GM12878 (cell line): ENCODE data around the gene ABCC1. TPM values are rescaled to one million over a fixed set of nuclear protein-coding genes. Genes with fewer than 3 reads are reported as not detected.

Experiments
- ATAC-seq: fragments of 200-7000 bp; cut with Tn5 transposase; 3 replicates; pipeline ENCODE4 v1.9.1; 2020; ENCODE audit warnings: mild to moderate bottlenecking, moderate library complexity
- BruUV-seq: library from RNA; stranded (reverse); fragments of 400-500 nt; replicated peaks from 2 replicates; lab custom pipeline; 2021; lab: Mats Ljungman, UMichigan
- CTCF ChIA-PET: fragments of 300-600 bp; sonication (Branson Sonifier 250); formaldehyde crosslinking; extraction: SDS; loops from one replicate; lab custom pipeline; 2021; ENCODE audit warnings: inconsistent platforms; lab: Yijun Ruan, JAX
- POLR2A ChIA-PET: fragments of 350-600 bp; formaldehyde crosslinking; extraction: SDS; loops from one replicate; lab custom pipeline; 2021; ENCODE audit warnings: inconsistent platforms; lab: Charles Lee
- RAD21 ChIA-PET: fragments of 300-600 bp; sonication (Branson Sonifier 250); formaldehyde crosslinking; loops from one replicate; lab custom pipeline; 2023; ENCODE audit warnings: antibody characterized with exemption; ENCODE audit not compliant: unreplicated experiment; lab: Charles Lee
- SMC1A ChIA-PET: fragments of 300-600 bp; sonication (Branson Sonifier 250); formaldehyde crosslinking; loops from one replicate; lab custom pipeline; 2023; ENCODE audit not compliant: unreplicated experiment, uncharacterized antibody; lab: Charles Lee
- DNase-seq: peaks from one replicate; pipeline ENCODE4 v3.0.0-alpha.2; 2011; ENCODE audit warnings: low read depth, low spot score
- FAIRE-seq: peaks from 3 replicates; lab custom pipeline; 2011; peaks lifted over from hg19 to GRCh38; lab: Jason Lieb, UNC
- H2AFZ ChIP-seq: 2 replicates; pipeline ENCODE4 v1.6.0; 2011; ENCODE audit warnings: low read depth, low read length, control low read depth; ENCODE audit not compliant: control insufficient read depth
- H3K27ac ChIP-seq: 2 replicates; pipeline ENCODE4 v1.5.1; 2011; ENCODE audit warnings: control low read depth; ENCODE audit not compliant: control insufficient read depth, insufficient read depth
- H3K27me3 ChIP-seq, 2 experiments: replicated peaks in 1 of 2; 2 replicates each; pipeline versions ENCODE4 v1.6.0 to v1.6.1; 2011; ENCODE audit warnings: low read length in 1 of 2; ENCODE audit not compliant: control insufficient read depth in 2 of 2, insufficient read depth in 2 of 2
- H3K36me3 ChIP-seq, 2 experiments: 2 replicates each; pipeline ENCODE4 v1.5.1; 2011; ENCODE audit warnings: low read length in 1 of 2; ENCODE audit not compliant: control insufficient read depth in 2 of 2, insufficient read depth in 2 of 2
- H3K4me1 ChIP-seq: 2 replicates; pipeline ENCODE4 v1.6.1; 2011; ENCODE audit warnings: mild to moderate bottlenecking, low read length, moderate library complexity, mixed read lengths; ENCODE audit not compliant: control insufficient read depth, insufficient read depth
- H3K4me2 ChIP-seq: 2 replicates; pipeline ENCODE4 v1.6.0; 2011; ENCODE audit warnings: control low read depth; ENCODE audit not compliant: control insufficient read depth, insufficient read depth
- H3K4me3 ChIP-seq: fragments of 200-600 bp; sonication (generic); 2 replicates; pipeline ENCODE4 v1.5.1; 2016
- H3K79me2 ChIP-seq: 2 replicates; pipeline ENCODE4 v1.6.0; 2011; ENCODE audit warnings: low read length; ENCODE audit not compliant: control insufficient read depth, insufficient read depth
- H3K9ac ChIP-seq: 2 replicates; pipeline ENCODE4 v1.8.0; 2011; ENCODE audit warnings: low read length, control low read depth, mixed read lengths; ENCODE audit not compliant: control insufficient read depth, insufficient read depth
- H3K9me3 ChIP-seq: replicated peaks from 3 replicates; pipeline ENCODE4 v1.5.1; 2011; ENCODE audit warnings: mild to moderate bottlenecking, low read length; ENCODE audit not compliant: control insufficient read depth, insufficient read depth
- H4K20me1 ChIP-seq: 2 replicates; pipeline ENCODE4 v1.6.0; 2011; ENCODE audit not compliant: control insufficient read depth, insufficient read depth
- ATF2 ChIP-seq: IDR thresholded peaks from 2 replicates; pipeline ENCODE4 v1.6.1; 2012; ENCODE audit warnings: low read length, inconsistent platforms
- CEBPB ChIP-seq, 2 experiments: fragments of 150-350 bp in 1 of 2; IDR thresholded peaks; 2 replicates each; pipeline ENCODE4 v1.6.1; 2012 to 2014; ENCODE audit warnings: low read depth in 2 of 2, low read length in 2 of 2, borderline replicate concordance in 1 of 2, inconsistent platforms in 1 of 2
- GABPA ChIP-seq: IDR thresholded peaks from 2 replicates; pipeline ENCODE4 v1.6.1; 2014; ENCODE audit warnings: antibody characterized with exemption, low read depth, mild to moderate bottlenecking, inconsistent platforms
- HCFC1 ChIP-seq: fragments of 150-350 bp; IDR thresholded peaks from 2 replicates; pipeline ENCODE4 v1.6.1; 2014; ENCODE audit warnings: low read length
- IKZF2 ChIP-seq, 2 experiments: fragments of 450-650 bp; IDR thresholded peaks; 2 replicates each; pipeline ENCODE4 v1.6.1; 2017; ENCODE audit warnings: mild to moderate bottlenecking in 2 of 2, moderate library complexity in 2 of 2
- PAX5 ChIP-seq: IDR thresholded peaks from 2 replicates; pipeline ENCODE4 v1.6.1; 2011; ENCODE audit warnings: low read depth, low read length, borderline replicate concordance
- PAX8 ChIP-seq: fragments of 450-650 bp; IDR thresholded peaks from 2 replicates; pipeline ENCODE4 v1.6.1; 2017; ENCODE audit warnings: mild to moderate bottlenecking, moderate library complexity
- PRDM15 ChIP-seq: fragments of 450-650 bp; formaldehyde crosslinking; IDR thresholded peaks from 2 replicates; pipeline ENCODE4 v1.4.0; 2020; ENCODE audit warnings: mild to moderate bottlenecking, moderate library complexity
- SIN3A ChIP-seq: IDR thresholded peaks from 2 replicates; pipeline ENCODE4 v1.6.1; 2012; ENCODE audit warnings: low read depth, low read length, improper control_type of control experiment
- SMARCA5 ChIP-seq: fragments of 450-650 bp; IDR thresholded peaks from 2 replicates; pipeline ENCODE4 v1.6.1; 2017; ENCODE audit warnings: mild to moderate bottlenecking
- ZNF217 ChIP-seq: fragments of 450-650 bp; IDR thresholded peaks from 2 replicates; pipeline ENCODE4 v1.6.1; 2017; ENCODE audit warnings: antibody characterized with exemption, mild to moderate bottlenecking
- WGBS: methylation state at CpG from one replicate; pipeline ENCODE4 v1.1.6; 2016; ENCODE audit warnings: low lambda C conversion rate; ENCODE audit not compliant: insufficient replicate concordance, insufficient coverage; ENCODE audit errors: missing lambda C conversion rate; 5-methylcytosine and 5-hydroxymethylcytosine counted together
- in situ Hi-C: fragments of 300-500 bp; cut with MboI; formaldehyde crosslinking; loops from 9 replicates; pipeline ENCODE4 v1.14.3; 2018; ENCODE audit warnings: mixed read lengths
- intact Hi-C: fragments of 100-400 bp; cut with micrococcal nuclease; formaldehyde crosslinking; loops from one replicate; pipeline ENCODE4 v1.14.2; 2022; ENCODE audit not compliant: unreplicated experiment
- polyA plus RNA-seq, 11 experiments: library from polyadenylated mRNA; depleted of rRNA in 4 of 11; unstranded in 6 of 11; stranded (reverse) in 5 of 11; fragments of >200 nt; fragmentation: Nextera tagmentation in 4 of 11; fragmentation: Illumina TruSeq in 1 of 11; extraction: Ambion mirVana in 4 of 11; extraction: Trizol in 1 of 11; gene quantifications; 1 replicate in 1 of 11; 2 replicates in 10 of 11; pipeline versions ENCODE4 v1.2.1 to v1.2.3, GENCODE V29; 2011 to 2016; ENCODE audit warnings: inconsistent platforms in 2 of 11, missing spikeins in 2 of 11, low read depth in 1 of 11
- total RNA-seq, 4 experiments: library from RNA; depleted of rRNA in 3 of 4; stranded (reverse); fragments of >200 nt in 3 of 4; fragmentation: Illumina TruSeq in 1 of 4; extraction: Trizol in 1 of 4; gene quantifications; 2 replicates each; pipeline versions ENCODE4 v1.2.1 to v1.2.3, GENCODE V29; 2013 to 2021
- TF ChIP-seq, protein P1 (sequence below): fragments of 450-650 bp; IDR thresholded peaks from 2 replicates; pipeline ENCODE4 v1.6.1; 2016; ENCODE audit warnings: mild to moderate bottlenecking
- TF ChIP-seq, protein P2 (sequence below): fragments of 450-650 bp; IDR thresholded peaks from 2 replicates; pipeline ENCODE4 v1.6.1; 2016; ENCODE audit warnings: mild to moderate bottlenecking, moderate library complexity, borderline replicate concordance

Gene ABCC1
- total and polyA plus RNA-seq, 10 of the 15 experiments (the other 5 are each of a cell fraction or from before 2014, with no cell fraction given), result 3.2 to 44.6 (median 14.5) TPM

DNA sequence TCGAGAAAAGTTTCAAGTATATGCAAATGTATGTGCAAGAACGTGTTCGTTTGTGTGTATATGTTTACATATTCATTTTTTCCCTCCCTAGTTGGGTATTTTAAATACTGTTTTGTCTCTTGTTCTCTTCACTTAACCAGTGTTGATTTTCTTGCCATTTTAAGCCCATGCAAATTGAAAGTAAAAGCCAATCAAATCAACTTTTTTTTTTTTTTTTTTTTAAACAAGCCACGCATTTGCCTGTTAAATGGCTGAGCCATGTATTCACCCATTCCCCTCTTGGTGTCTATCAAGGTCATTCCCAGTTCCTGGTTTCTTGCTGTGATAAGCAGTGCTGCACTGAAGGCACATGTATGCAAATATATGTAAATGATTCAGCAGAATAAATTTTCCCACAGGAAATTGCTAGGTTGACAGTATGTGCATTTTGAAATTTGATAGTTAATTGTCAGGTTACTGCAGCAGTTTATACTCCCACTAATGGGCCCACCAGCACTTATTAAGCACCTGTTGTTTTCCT lies 12.2 kb downstream of the ABCC1 start:
- ChIA-PET RAD21 (no interaction called here), SMC1A (no interaction called here), CTCF (no interaction called here), POLR2A (no interaction called here)
- 3% methylated on average over 4 of the region's 4 CpGs for WGBS
- Histone ChIP-seq H3K9me3 (peaks cover 15% of the 10 kb centered on the region; the same call in 2 of the 3 replicates), H3K4me1 (peaks cover 22% of the 10 kb centered on the region), H3K4me3 (peak overlapping the region; percentile 63), H4K20me1 (no peaks in the 10 kb centered on the region), H3K36me3 (peaks cover 2 to 3% of the 10 kb centered on the region in 2 experiments; a peak in 2 of 4 replicates), H3K27ac (peak overlapping the region; percentile 85), H3K27me3 (no peaks in the 10 kb centered on the region), H3K9ac (peak overlapping the region; percentile 42; the same call in 1 of the 2 replicates), H3K4me2 (peak overlapping the region; percentile 78), H3K79me2 (peaks cover 80% of the 10 kb centered on the region), H2AFZ (no peak overlapping the region)
- no TSS peak for BruUV-seq
- DNase-seq, result peak; percentile 49
- in situ Hi-C loops, result no loop called here
- ATAC-seq, result peak; percentile 49
- intact Hi-C loops, result no loop called here
- peak; percentile 35 for FAIRE-seq
- TF ChIP-seq HCFC1 (no peak), IKZF2 (IDR thresholded peaks at IDR 0.05) (peak in 1 of 2 experiments; percentile 23; a peak in 1 of 4 replicates), ATF2 (peak; percentile 50; the same call in 1 of the 2 replicates), PAX8 (0 out of 2 replicates have a peak, but pooled peaks have one; percentile 1), SIN3A (no peak), ZNF217 (0 out of 2 replicates have a peak, but pooled peaks have one; percentile 17), GABPA (no peak), SMARCA5 (0 out of 2 replicates have a peak, but pooled peaks have one; percentile 22), CEBPB (IDR thresholded peaks at IDR 0.05; ENCODE audit: borderline replicate concordance in 1 of 2, low read depth in 2 of 2, low read length in 2 of 2) (no peak), PRDM15 (CRISPR knock-in tag) (no peak), PAX5 (no peak)
- TF ChIP-seq, protein P1, sequence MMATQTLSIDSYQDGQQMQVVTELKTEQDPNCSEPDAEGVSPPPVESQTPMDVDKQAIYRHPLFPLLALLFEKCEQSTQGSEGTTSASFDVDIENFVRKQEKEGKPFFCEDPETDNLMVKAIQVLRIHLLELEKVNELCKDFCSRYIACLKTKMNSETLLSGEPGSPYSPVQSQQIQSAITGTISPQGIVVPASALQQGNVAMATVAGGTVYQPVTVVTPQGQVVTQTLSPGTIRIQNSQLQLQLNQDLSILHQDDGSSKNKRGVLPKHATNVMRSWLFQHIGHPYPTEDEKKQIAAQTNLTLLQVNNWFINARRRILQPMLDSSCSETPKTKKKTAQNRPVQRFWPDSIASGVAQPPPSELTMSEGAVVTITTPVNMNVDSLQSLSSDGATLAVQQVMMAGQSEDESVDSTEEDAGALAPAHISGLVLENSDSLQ, result peak; percentile 66
- TF ChIP-seq, protein P2, sequence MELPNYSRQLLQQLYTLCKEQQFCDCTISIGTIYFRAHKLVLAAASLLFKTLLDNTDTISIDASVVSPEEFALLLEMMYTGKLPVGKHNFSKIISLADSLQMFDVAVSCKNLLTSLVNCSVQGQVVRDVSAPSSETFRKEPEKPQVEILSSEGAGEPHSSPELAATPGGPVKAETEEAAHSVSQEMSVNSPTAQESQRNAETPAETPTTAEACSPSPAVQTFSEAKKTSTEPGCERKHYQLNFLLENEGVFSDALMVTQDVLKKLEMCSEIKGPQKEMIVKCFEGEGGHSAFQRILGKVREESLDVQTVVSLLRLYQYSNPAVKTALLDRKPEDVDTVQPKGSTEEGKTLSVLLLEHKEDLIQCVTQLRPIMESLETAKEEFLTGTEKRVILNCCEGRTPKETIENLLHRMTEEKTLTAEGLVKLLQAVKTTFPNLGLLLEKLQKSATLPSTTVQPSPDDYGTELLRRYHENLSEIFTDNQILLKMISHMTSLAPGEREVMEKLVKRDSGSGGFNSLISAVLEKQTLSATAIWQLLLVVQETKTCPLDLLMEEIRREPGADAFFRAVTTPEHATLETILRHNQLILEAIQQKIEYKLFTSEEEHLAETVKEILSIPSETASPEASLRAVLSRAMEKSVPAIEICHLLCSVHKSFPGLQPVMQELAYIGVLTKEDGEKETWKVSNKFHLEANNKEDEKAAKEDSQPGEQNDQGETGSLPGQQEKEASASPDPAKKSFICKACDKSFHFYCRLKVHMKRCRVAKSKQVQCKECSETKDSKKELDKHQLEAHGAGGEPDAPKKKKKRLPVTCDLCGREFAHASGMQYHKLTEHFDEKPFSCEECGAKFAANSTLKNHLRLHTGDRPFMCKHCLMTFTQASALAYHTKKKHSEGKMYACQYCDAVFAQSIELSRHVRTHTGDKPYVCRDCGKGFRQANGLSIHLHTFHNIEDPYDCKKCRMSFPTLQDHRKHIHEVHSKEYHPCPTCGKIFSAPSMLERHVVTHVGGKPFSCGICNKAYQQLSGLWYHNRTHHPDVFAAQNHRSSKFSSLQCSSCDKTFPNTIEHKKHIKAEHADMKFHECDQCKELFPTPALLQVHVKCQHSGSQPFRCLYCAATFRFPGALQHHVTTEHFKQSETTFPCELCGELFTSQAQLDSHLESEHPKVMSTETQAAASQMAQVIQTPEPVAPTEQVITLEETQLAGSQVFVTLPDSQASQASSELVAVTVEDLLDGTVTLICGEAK, result peak; percentile 74
